Mononuclear cell (primary cell): ENCODE data around the gene PAK6. TPM values are rescaled to one million over a fixed set of nuclear protein-coding genes. Genes with fewer than 3 reads are reported as not detected.

ENCODE experiments used
- H3K27me3 ChIP-seq: 2 replicates; pipeline ENCODE4 v1.6.0; 2011; ENCODE audit warnings: low read length, control low read depth; ENCODE audit not compliant: insufficient read depth
- H3K4me1 ChIP-seq: 2 replicates; pipeline ENCODE4 v1.5.1; 2011; ENCODE audit warnings: mild to moderate bottlenecking, low read length, control low read depth; ENCODE audit not compliant: insufficient read depth
- H3K4me3 ChIP-seq: 2 replicates; pipeline ENCODE4 v1.5.1; 2011; ENCODE audit warnings: mild to moderate bottlenecking, low read length, moderate library complexity
- H3K9me3 ChIP-seq: 2 replicates; pipeline ENCODE4 v1.5.1; 2011; ENCODE audit warnings: low read depth, mild to moderate bottlenecking, control low read depth, low read length
- total RNA-seq: library from RNA; depleted of rRNA; stranded (reverse); fragments of >200 nt; gene quantifications from one replicate; pipeline ENCODE4 v1.2.3, GENCODE V29; 2012

PAK6 gene
- total RNA-seq, 1 donor = 0.42 TPM

GRCh38 chr15:40325188-40325587 lies 86.3 kb downstream of the PAK6 start:
- Histone ChIP-seq H3K27me3 (no peaks in the 10 kb centered on the region), H3K4me1 (peaks cover 40% of the 10 kb centered on the region), H3K9me3 (no peaks in the 10 kb centered on the region), H3K4me3 (no peak overlapping the region)

GRCh38 chr15:40325700-40326099 lies 86.8 kb downstream of the PAK6 start:
- Histone ChIP-seq H3K4me1 (peaks cover 46% of the 10 kb centered on the region), H3K27me3 (no peaks in the 10 kb centered on the region), H3K9me3 (no peaks in the 10 kb centered on the region), H3K4me3 (no peak overlapping the region)

Other genes with a start within 250 kb of the PAK6 start
- gene SRP14, start 199.9 kb upstream of the PAK6 start, total RNA-seq = 97.1 TPM
- gene BMF, start 130.2 kb upstream of the PAK6 start, total RNA-seq = 31.6 TPM
- 2.7 TPM for gene BUB1B, start 78.0 kb upstream of the PAK6 start, total RNA-seq
- gene ANKRD63, start 44.0 kb downstream of the PAK6 start, total RNA-seq = not detected
- 61.7 TPM for gene PLCB2, start 68.9 kb downstream of the PAK6 start, total RNA-seq
- 28.1 TPM for gene INAFM2, start 84.6 kb downstream of the PAK6 start, total RNA-seq
- gene CCDC9B, start 101.9 kb downstream of the PAK6 start, total RNA-seq = 0.63 TPM
- not detected for gene PHGR1, start 112.0 kb downstream of the PAK6 start, total RNA-seq
- under 0.01 TPM for gene DISP2, start 119.2 kb downstream of the PAK6 start, total RNA-seq
- 7.1 TPM for gene KNSTRN, start 143.7 kb downstream of the PAK6 start, total RNA-seq
- gene IVD, start 166.7 kb downstream of the PAK6 start, total RNA-seq = 12.7 TPM
- gene BAHD1, start 201.9 kb downstream of the PAK6 start, total RNA-seq = 13.9 TPM
- 3.9 TPM for gene CHST14, start 231.9 kb downstream of the PAK6 start, total RNA-seq